ENCODE data around the gene BCLAF1.

DNA sequence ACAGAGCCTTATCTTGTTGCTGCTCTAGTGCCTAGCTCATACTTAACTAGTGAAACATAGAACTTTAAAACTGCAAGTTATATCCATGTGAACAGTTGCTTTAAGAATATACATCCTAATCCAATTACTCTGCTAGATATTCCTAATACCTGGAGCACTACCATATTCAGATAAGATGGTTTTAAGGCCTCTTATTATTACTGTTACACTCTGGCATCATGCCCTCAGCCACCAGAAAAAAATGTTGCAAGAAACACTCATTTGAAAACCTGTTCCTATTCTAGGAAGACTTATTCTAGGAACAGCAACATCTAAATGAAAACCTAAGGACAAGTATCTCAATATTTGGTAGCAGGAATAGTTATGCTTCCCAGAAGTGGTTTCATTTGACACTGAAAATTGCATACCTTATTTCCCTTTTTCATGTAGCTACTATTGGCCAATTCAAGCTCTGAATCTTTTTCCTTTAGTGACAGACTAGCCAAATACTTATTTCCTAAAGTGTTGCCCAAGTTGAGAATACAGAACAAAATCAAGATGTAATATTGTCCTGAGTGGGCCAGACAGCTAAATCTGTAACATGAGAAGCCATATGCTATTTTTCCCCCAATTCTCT, 34.7 kb downstream of the BCLAF1 start:
- TF ChIP-seq POLR2A (IDR thresholded peaks at IDR 0.05) = no peak
- TF ChIP-seq, protein P1, sequence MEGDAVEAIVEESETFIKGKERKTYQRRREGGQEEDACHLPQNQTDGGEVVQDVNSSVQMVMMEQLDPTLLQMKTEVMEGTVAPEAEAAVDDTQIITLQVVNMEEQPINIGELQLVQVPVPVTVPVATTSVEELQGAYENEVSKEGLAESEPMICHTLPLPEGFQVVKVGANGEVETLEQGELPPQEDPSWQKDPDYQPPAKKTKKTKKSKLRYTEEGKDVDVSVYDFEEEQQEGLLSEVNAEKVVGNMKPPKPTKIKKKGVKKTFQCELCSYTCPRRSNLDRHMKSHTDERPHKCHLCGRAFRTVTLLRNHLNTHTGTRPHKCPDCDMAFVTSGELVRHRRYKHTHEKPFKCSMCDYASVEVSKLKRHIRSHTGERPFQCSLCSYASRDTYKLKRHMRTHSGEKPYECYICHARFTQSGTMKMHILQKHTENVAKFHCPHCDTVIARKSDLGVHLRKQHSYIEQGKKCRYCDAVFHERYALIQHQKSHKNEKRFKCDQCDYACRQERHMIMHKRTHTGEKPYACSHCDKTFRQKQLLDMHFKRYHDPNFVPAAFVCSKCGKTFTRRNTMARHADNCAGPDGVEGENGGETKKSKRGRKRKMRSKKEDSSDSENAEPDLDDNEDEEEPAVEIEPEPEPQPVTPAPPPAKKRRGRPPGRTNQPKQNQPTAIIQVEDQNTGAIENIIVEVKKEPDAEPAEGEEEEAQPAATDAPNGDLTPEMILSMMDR (IDR thresholded peaks at IDR 0.05) = no peak

Measured in body of pancreas (tissue), 4 donors.